ENCODE results near the gene PCDHGC4. TPM values are rescaled to one million over a fixed set of nuclear protein-coding genes. Genes with fewer than 3 reads are reported as not detected.

PCDHGC4 gene
- total RNA-seq, 1 experiment from 2014 or later, result 4.3 TPM

GRCh38 chr5:141521244-141521781 is 36.5 kb downstream of the PCDHGC4 start:
- no peaks in the 10 kb centered on the region for H3K79me2 ChIP-seq (ENCODE audit: insufficient read depth, low read length)

More at GRCh38 chr5:141521244-141521781, 36.5 kb downstream of the PCDHGC4 start:
- H3T11ph ChIP-seq (ENCODE audit: low read length), result no peak overlapping the region
- H4K5ac ChIP-seq (ENCODE audit: insufficient read length, low read depth, low read length), result no peak overlapping the region
- no peak overlapping the region for H3K56ac ChIP-seq (ENCODE audit: insufficient read length, low read depth, low read length)
- H4K91ac ChIP-seq (ENCODE audit: insufficient read length, low read depth, low read length), result no peak overlapping the region
- no peaks in the 10 kb centered on the region for H3K27me3 ChIP-seq (ENCODE audit: insufficient read depth, low read length)
- H3K18ac ChIP-seq (ENCODE audit: insufficient read length, low read depth, low read length), result no peak overlapping the region
- H3K4me1 Mint-ChIP-seq, result peaks cover 20 to 21% of the 10 kb centered on the region in 2 experiments
- H3K23ac ChIP-seq (ENCODE audit: insufficient read length, low read depth, low read length), result no peak overlapping the region
- H3K14ac ChIP-seq (ENCODE audit: insufficient read depth, low read length), result no peak overlapping the region
- no peak overlapping the region for H2BK20ac ChIP-seq (ENCODE audit: low read depth, low read length, poor library complexity, severe bottlenecking)
- H2BK15ac ChIP-seq (ENCODE audit: low read depth, low read length), result no peak overlapping the region
- H3K23me2 ChIP-seq (ENCODE audit: insufficient read length, low read depth, low read length, poor library complexity, severe bottlenecking), result no peaks in the 10 kb centered on the region
- no peaks in the 10 kb centered on the region; the same call in 1 of the 2 replicates for H3K4me1 ChIP-seq (ENCODE audit: insufficient read depth, low read length)
- H3K4ac ChIP-seq (ENCODE audit: low read depth, low read length), result no peak overlapping the region
- no peak for TF ChIP-seq CTCF (conservative IDR thresholded peaks at IDR 0.05)
- H3K9ac ChIP-seq (ENCODE audit: extremely low read depth, insufficient read length, low read length), result no peak overlapping the region
- H3K9me3 Mint-ChIP-seq, result no peaks in the 10 kb centered on the region
- H4K8ac ChIP-seq (replicated peaks; ENCODE audit: insufficient read length, low read depth, low read length), result no peak overlapping the region
- H2AFZ ChIP-seq (ENCODE audit: low read length), result no peak overlapping the region
- H2BK12ac ChIP-seq (ENCODE audit: insufficient read length, low read depth, low read length), result no peak overlapping the region
- WGBS (ENCODE audit: extremely low coverage, insufficient read length, low lambda C conversion rate), result no CpG with 5 or more reads among the region's 2 CpGs
- DNase-seq, result no peak
- H3K4me3 Mint-ChIP-seq, result no peak overlapping the region
- no peaks in the 10 kb centered on the region for H3K9me3 ChIP-seq (ENCODE audit: control insufficient read depth, low read depth, low read length)
- H2AK5ac ChIP-seq (ENCODE audit: insufficient read length, low read length), result no peak overlapping the region
- no peak overlapping the region for H3K4me2 ChIP-seq (ENCODE audit: insufficient read depth, insufficient read length, low read length)
- no peak overlapping the region for H3K27ac ChIP-seq (ENCODE audit: insufficient read length, low read depth, low read length)
- no peak overlapping the region for H2BK5ac ChIP-seq (ENCODE audit: insufficient read length, low read length)
- H4K20me1 ChIP-seq (ENCODE audit: control insufficient read depth, insufficient read depth, insufficient read length), result no peaks in the 10 kb centered on the region
- H3K79me1 ChIP-seq (ENCODE audit: insufficient read depth, low read depth, low read length, poor library complexity, severe bottlenecking), result peaks cover 2% of the 10 kb centered on the region
- H3K36me3 Mint-ChIP-seq (ENCODE audit: insufficient read depth in 1 of 3, low read depth in 3 of 3), result peaks cover 36 to 96% (median 60%) of the 10 kb centered on the region in 3 experiments; a peak in 6 of 7 replicates
- H3K27me3 Mint-ChIP-seq (ENCODE audit: low read depth), result no peaks in the 10 kb centered on the region; the same call in 1 of the 2 replicates
- H3K27ac Mint-ChIP-seq, result no peak overlapping the region
- no peak overlapping the region for H2BK120ac ChIP-seq (ENCODE audit: low read depth, low read length, poor library complexity, severe bottlenecking)
